ENCODE data around the gene SLC49A3. TPM values are rescaled to one million over a fixed set of nuclear protein-coding genes. Genes with fewer than 3 reads are reported as not detected.

The SLC49A3 gene
- total RNA-seq, 1 donor from 2014 or later: 1.9 TPM

- H3K36me3 ChIP-seq: no peaks in the 10 kb centered on the region
- H3K79me2 ChIP-seq (ENCODE audit: low read depth): no peaks in the 10 kb centered on the region
These were observed 21.4 kb downstream of the SLC49A3 start for GRCh38 chr4:667545-667925.

GRCh38 chr4:666822-667544 lies 22.0 kb downstream of the SLC49A3 start:
- Mint-ChIP-seq H3K36me3 (peaks cover 7% of the 10 kb centered on the region), H3K4me3 (no peak overlapping the region), H3K27ac (no peak overlapping the region), H3K27me3 (ENCODE audit: insufficient read depth, low read depth) (peaks cover 4% of the 10 kb centered on the region), H3K4me1 (no peaks in the 10 kb centered on the region), H3K9me3 (no peaks in the 10 kb centered on the region)
- Histone ChIP-seq H3K9me3 (ENCODE audit: low read depth) (no peaks in the 10 kb centered on the region), H3F3A (ENCODE audit: low read depth) (no peaks in the 10 kb centered on the region), H3K4me1 (peaks cover 5% of the 10 kb centered on the region), H3K27ac (no peak overlapping the region), H3K9ac (no peak overlapping the region), H2AFZ (replicated peaks) (no peak overlapping the region), H3K27me3 (no peaks in the 10 kb centered on the region), H3K4me2 (no peak overlapping the region), H3K4me3 (no peak overlapping the region), H3K79me2 (ENCODE audit: low read depth) (no peaks in the 10 kb centered on the region), H4K20me1 (ENCODE audit: low read depth) (no peaks in the 10 kb centered on the region), H3K36me3 (no peaks in the 10 kb centered on the region)
- TF ChIP-seq CTCF (IDR thresholded peaks at IDR 0.05) (no peak), EZH2phosphoT487 (IDR thresholded peaks at IDR 0.05) (no peak), EZH2 (IDR thresholded peaks at IDR 0.05) (no peak)
- no peak for DNase-seq (ENCODE audit: low spot score)

More at GRCh38 chr4:667545-667925, 21.4 kb downstream of the SLC49A3 start:
- no peak overlapping the region for H3K27ac Mint-ChIP-seq
- H3K9me3 Mint-ChIP-seq: no peaks in the 10 kb centered on the region
- no peak overlapping the region for H3K4me3 ChIP-seq
- H4K20me1 ChIP-seq (ENCODE audit: low read depth): no peaks in the 10 kb centered on the region
- no peak overlapping the region for H3K4me2 ChIP-seq
- H3K4me3 Mint-ChIP-seq: no peak overlapping the region
- H2AFZ ChIP-seq (replicated peaks): no peak overlapping the region
- no peaks in the 10 kb centered on the region for H3K9me3 ChIP-seq (ENCODE audit: low read depth)
- peaks cover 5% of the 10 kb centered on the region for H3K4me1 ChIP-seq
- DNase-seq (ENCODE audit: low spot score): no peak
- H3K9ac ChIP-seq: no peak overlapping the region
- H3K4me1 Mint-ChIP-seq: no peaks in the 10 kb centered on the region
- no peaks in the 10 kb centered on the region for H3K27me3 ChIP-seq
- H3F3A ChIP-seq (ENCODE audit: low read depth): no peaks in the 10 kb centered on the region
- H3K36me3 Mint-ChIP-seq: peaks cover 10% of the 10 kb centered on the region
- no peak overlapping the region for H3K27ac ChIP-seq
- peaks cover 3% of the 10 kb centered on the region for H3K27me3 Mint-ChIP-seq (ENCODE audit: insufficient read depth, low read depth)
- no peak for TF ChIP-seq EZH2 (IDR thresholded peaks at IDR 0.05)
- no peak for TF ChIP-seq CTCF (IDR thresholded peaks at IDR 0.05)
- no peak for TF ChIP-seq EZH2phosphoT487 (IDR thresholded peaks at IDR 0.05)

- Histone ChIP-seq H4K20me1 (ENCODE audit: low read depth) (no peaks in the 10 kb centered on the region), H3K27ac (no peak overlapping the region), H3K9me3 (ENCODE audit: low read depth) (no peaks in the 10 kb centered on the region), H3K36me3 (no peaks in the 10 kb centered on the region), H3K4me3 (no peak overlapping the region), H2AFZ (replicated peaks) (no peak overlapping the region), H3F3A (ENCODE audit: low read depth) (no peaks in the 10 kb centered on the region), H3K4me1 (peaks cover 5% of the 10 kb centered on the region), H3K9ac (no peak overlapping the region), H3K27me3 (no peaks in the 10 kb centered on the region), H3K79me2 (ENCODE audit: low read depth) (no peaks in the 10 kb centered on the region), H3K4me2 (no peak overlapping the region)
- no peaks in the 10 kb centered on the region for H3K9me3 Mint-ChIP-seq
- no peak overlapping the region for H3K27ac Mint-ChIP-seq
- no peak overlapping the region for H3K4me3 Mint-ChIP-seq
- DNase-seq (ENCODE audit: low spot score): no peak
- H3K27me3 Mint-ChIP-seq (ENCODE audit: insufficient read depth, low read depth): peaks cover 7% of the 10 kb centered on the region
- TF ChIP-seq CTCF (IDR thresholded peaks at IDR 0.05): no peak
- TF ChIP-seq EZH2 (IDR thresholded peaks at IDR 0.05): no peak
- TF ChIP-seq EZH2phosphoT487 (IDR thresholded peaks at IDR 0.05): no peak
- peaks cover 7% of the 10 kb centered on the region for H3K36me3 Mint-ChIP-seq
- no peaks in the 10 kb centered on the region for H3K4me1 Mint-ChIP-seq
These were observed 22.5 kb downstream of the SLC49A3 start for GRCh38 chr4:666436-666810.
